Activated CD4-positive, alpha-beta T cell treated with anti-CD3 and anti-CD28 coated beads, Interleukin-2, amount 50 U/mL, for 24 hours (primary cell): ENCODE results near the gene MAST4.
"Not testable (repeated sequence)": the region's sequence is repeated elsewhere in the genome, so short reads cannot be mapped to it uniquely, and the experiment has no call there.

ENCODE experiments used
- DNase-seq, 2 donors: peaks; one replicate each; pipeline ENCODE4 v3.0.0-alpha.2; 2020; ENCODE audit warnings: low read depth in 1 of 2, low spot score in 1 of 2

The MAST4 gene

GRCh38 chr5:66694036-66694435 is 97.8 kb downstream of the MAST4 start:
- DNase-seq = no peak

GRCh38 chr5:66695840-66696239 is 99.6 kb downstream of the MAST4 start:
- DNase-seq = not testable (repeated sequence)

- no peak for DNase-seq
Observed at GRCh38 chr5:66697796-66698564, 101.8 kb downstream of the MAST4 start.

GRCh38 chr5:66701244-66701643 is 105.1 kb downstream of the MAST4 start:
- DNase-seq = no peak

- no peak for DNase-seq
Observed at GRCh38 chr5:66702426-66702825, 106.2 kb downstream of the MAST4 start.

- no peak for DNase-seq
Observed at GRCh38 chr5:66704790-66705425, 108.7 kb downstream of the MAST4 start.

GRCh38 chr5:66708368-66708767 is 112.2 kb downstream of the MAST4 start:
- DNase-seq = no peak

GRCh38 chr5:66710557-66711088 is 114.4 kb downstream of the MAST4 start:
- DNase-seq = no peak

GRCh38 chr5:66713998-66714397 is 117.8 kb downstream of the MAST4 start:
- DNase-seq = no peak

GRCh38 chr5:66717455-66718373 is 121.5 kb downstream of the MAST4 start:
- DNase-seq = no peak

GRCh38 chr5:66718374-66719002 is 122.3 kb downstream of the MAST4 start:
- no peak for DNase-seq

GRCh38 chr5:66720780-66721179 is 124.6 kb downstream of the MAST4 start:
- DNase-seq = no peak

GRCh38 chr5:66722686-66723085 is 126.5 kb downstream of the MAST4 start:
- DNase-seq = no peak

GRCh38 chr5:66724349-66725139 is 128.4 kb downstream of the MAST4 start:
- no peak for DNase-seq

- no peak for DNase-seq
Observed at GRCh38 chr5:66727630-66728029, 131.4 kb downstream of the MAST4 start.

- no peak for DNase-seq
Observed at GRCh38 chr5:66728049-66728448, 131.9 kb downstream of the MAST4 start.

GRCh38 chr5:66737096-66737495 is 140.9 kb downstream of the MAST4 start:
- DNase-seq = no peak

GRCh38 chr5:66738136-66738535 is 141.9 kb downstream of the MAST4 start:
- DNase-seq = no peak

- DNase-seq = no peak
Observed at GRCh38 chr5:66739021-66739420, 142.8 kb downstream of the MAST4 start.

GRCh38 chr5:66739951-66740350 is 143.8 kb downstream of the MAST4 start:
- DNase-seq = no peak
